Measurements from ENCODE around the gene ZNF415.
"Not testable (repeated sequence)": the region's sequence is repeated elsewhere in the genome, so short reads cannot be mapped to it uniquely, and the experiment has no call there.

The ZNF415 gene

DNA sequence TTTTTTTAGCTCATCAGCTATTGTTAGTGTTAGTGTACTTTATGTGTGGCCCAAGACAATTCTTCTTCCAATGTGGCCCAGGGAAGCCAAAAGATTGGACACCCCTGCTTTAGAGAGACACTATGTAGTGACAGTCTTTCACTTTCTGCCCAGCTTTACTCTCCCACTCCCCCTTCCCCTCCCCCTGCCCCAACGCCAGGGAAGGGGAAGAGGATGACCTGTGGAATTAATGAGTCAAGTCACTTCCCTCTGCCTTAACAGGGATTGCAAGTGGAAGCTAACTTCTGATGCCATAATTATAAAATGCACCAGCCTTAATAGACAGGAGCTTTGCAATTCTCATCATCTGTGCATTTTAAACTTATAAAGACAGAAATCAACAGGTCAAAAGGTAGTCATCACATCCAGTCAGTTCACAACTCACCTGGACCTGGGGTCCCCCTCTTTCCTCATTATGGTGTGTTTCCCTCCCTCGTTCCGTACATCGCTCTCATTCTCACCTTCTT, 1.6 kb downstream of the ZNF415 start:
- peaks cover 0 to 2% of the 10 kb centered on the region in 2 donors for H3K4me1 Mint-ChIP-seq (ENCODE audit: low read depth in 2 of 2)
- peaks cover 9 to 28% of the 10 kb centered on the region in 2 donors for H3K9me3 Mint-ChIP-seq
- H3K27me3 Mint-ChIP-seq: peaks cover 16 to 27% of the 10 kb centered on the region in 2 donors
- DNase-seq (no peak), ATAC-seq (replicated peaks) (no peak)
- peaks cover 7% of the 10 kb centered on the region for H3K36me3 Mint-ChIP-seq (ENCODE audit: insufficient read depth)
- no peak overlapping the region for H3K27ac Mint-ChIP-seq
- no peak overlapping the region for H3K4me3 Mint-ChIP-seq

GRCh38 chr19:53130506-53130905, 2.2 kb downstream of the ZNF415 start:
- Mint-ChIP-seq H3K9me3 (peaks cover 7 to 28% of the 10 kb centered on the region in 2 donors), H3K4me1 (ENCODE audit: low read depth in 2 of 2) (peaks cover 0 to 2% of the 10 kb centered on the region in 2 donors), H3K36me3 (ENCODE audit: insufficient read depth) (peaks cover 7% of the 10 kb centered on the region), H3K4me3 (no peak overlapping the region), H3K27ac (no peak overlapping the region), H3K27me3 (peaks cover 16 to 27% of the 10 kb centered on the region in 2 donors)
- ATAC-seq (replicated peaks) (no peak), DNase-seq (no peak)

GRCh38 chr19:53126733-53127526, 5.8 kb downstream of the ZNF415 start:
- H3K9me3 Mint-ChIP-seq: peaks cover 12 to 18% of the 10 kb centered on the region in 2 donors
- not testable (repeated sequence) for ATAC-seq (replicated peaks); H3K4me3 Mint-ChIP-seq; H3K4me1 Mint-ChIP-seq (ENCODE audit: low read depth in 2 of 2); H3K27ac Mint-ChIP-seq; DNase-seq; H3K36me3 Mint-ChIP-seq (ENCODE audit: insufficient read depth)
- H3K27me3 Mint-ChIP-seq: peaks cover 18 to 22% of the 10 kb centered on the region in 2 donors

DNA sequence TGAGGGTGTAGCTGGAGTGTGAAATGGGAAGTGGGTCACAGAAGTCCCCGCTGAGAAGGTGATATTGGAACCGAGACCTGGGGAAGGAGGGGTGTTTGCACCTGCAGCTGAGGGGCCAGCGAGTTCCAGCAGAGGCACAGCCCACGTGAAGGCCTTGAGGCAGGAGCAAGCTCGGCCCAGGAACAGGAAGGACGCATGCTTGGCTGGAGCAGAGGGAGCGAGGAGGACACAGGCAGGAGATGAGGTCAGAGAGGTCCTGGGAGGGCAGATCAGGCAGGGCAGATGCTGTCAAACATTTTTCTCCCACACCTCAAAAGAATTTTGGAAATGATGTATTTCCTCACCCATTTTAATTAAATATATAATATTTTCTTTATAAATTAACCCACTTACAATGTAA, 9.3 kb downstream of the ZNF415 start:
- no peak for DNase-seq
- no peak overlapping the region for H3K4me3 Mint-ChIP-seq
- peaks cover 6% of the 10 kb centered on the region for H3K36me3 Mint-ChIP-seq (ENCODE audit: insufficient read depth)
- H3K27me3 Mint-ChIP-seq: peaks cover 1 to 10% of the 10 kb centered on the region in 2 donors
- peaks cover under 1 to 8% of the 10 kb centered on the region in 2 donors for H3K9me3 Mint-ChIP-seq
- peaks cover 0 to 2% of the 10 kb centered on the region in 2 donors for H3K4me1 Mint-ChIP-seq (ENCODE audit: low read depth in 2 of 2)
- no peak overlapping the region for H3K27ac Mint-ChIP-seq
- no peak for ATAC-seq (replicated peaks)

- Mint-ChIP-seq H3K36me3 (ENCODE audit: insufficient read depth) (no peaks in the 10 kb centered on the region), H3K4me3 (no peak overlapping the region), H3K4me1 (ENCODE audit: low read depth in 2 of 2) (no peaks in the 10 kb centered on the region), H3K27me3 (peaks cover 23 to 34% of the 10 kb centered on the region in 2 donors), H3K27ac (no peak overlapping the region), H3K9me3 (peaks cover 7 to 27% of the 10 kb centered on the region in 2 donors)
- no peak for ATAC-seq (replicated peaks)
- DNase-seq: no peak
These were observed 20.4 kb downstream of the ZNF415 start for GRCh38 chr19:53112286-53112685.

DNA sequence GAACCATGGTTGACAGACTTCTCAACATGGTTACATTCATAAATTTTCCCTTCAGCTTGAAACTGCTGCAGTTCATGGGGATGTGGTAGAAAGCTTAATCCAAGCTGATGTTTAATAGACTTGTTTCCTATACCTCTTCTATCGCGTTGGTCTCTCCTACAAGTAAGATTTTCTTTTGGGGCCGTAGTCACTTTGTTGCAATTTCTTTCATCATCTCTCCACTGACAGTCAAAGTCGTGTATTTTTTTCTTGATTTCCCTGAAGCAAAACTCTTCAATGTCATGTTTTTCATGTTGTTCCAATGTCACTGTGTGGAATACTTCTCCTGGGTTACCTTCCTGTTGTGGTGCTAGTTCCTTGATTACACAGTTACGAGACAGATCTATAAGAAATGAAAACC, 23.2 kb downstream of the ZNF415 start:
- Mint-ChIP-seq H3K27me3 (peaks cover 23 to 24% of the 10 kb centered on the region in 2 donors), H3K4me1 (ENCODE audit: low read depth in 2 of 2) (no peaks in the 10 kb centered on the region), H3K9me3 (peaks cover under 1 to 11% of the 10 kb centered on the region in 2 donors), H3K36me3 (ENCODE audit: insufficient read depth) (no peaks in the 10 kb centered on the region), H3K27ac (no peak overlapping the region), H3K4me3 (no peak overlapping the region)
- no peak for DNase-seq
- ATAC-seq (replicated peaks): no peak

DNA sequence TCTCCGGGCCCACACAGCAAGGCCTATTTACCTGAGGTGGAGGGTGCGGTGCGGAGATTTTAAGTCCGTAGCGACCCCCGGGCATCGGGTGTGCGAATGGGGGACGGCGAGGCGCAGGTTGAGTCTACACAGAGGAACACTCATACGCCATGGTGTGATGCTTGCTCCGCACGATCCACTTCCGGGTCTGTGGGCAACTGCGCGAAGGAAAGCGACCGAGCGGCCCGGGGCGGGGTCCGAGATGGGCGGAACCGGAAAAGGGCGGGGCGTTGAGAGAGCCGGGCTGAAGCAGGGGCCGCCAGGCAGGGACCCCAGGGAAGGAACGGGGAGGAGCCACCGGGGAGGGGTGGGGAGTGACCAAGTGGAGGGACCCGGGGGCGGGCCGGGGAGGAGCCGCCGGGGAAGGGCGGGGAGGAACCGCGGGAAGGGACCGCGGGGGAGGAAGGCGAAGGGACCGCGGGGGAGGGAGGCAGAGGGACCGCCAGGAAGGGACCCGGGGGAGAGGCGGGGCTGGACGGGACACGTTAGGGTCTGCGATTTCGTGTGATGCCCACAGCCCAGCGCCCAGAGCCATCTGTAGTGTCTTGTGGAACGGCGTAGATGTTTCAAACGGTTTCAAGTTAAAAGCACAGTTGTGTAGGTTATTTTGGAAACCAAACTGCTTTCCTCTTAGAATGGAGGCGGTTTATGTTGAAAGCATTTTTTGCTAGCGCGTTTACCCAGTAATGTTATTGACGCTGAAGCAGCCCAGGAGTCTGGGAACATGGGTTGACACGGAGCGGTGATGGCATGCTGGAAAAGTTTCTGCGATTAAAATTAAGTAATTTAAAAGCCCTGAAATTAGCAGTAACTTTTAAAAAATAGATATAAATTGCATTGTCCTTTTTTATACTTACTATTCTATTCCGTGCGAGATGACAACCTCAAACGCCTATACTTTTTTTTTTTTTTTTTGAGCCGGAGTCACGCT, 29.2 kb downstream of the ZNF415 start, which contains the start of gene ZNF160:
TSS of gene ZNF160 (minus strand) at position 189 of the 970 bp plus-strand sequence. CDS start 17,146 bp downstream, outside the sequence.
- H3K4me1 Mint-ChIP-seq (ENCODE audit: low read depth in 2 of 2): peaks cover 14 to 27% of the 10 kb centered on the region in 2 donors
- peak; percentile 92 for ATAC-seq (replicated peaks)
- no peaks in the 10 kb centered on the region for H3K27me3 Mint-ChIP-seq
- peak; percentile 98 to 99 (median 99) for DNase-seq
- H3K36me3 Mint-ChIP-seq (ENCODE audit: insufficient read depth): peaks cover 25% of the 10 kb centered on the region
- peak within 1 kb of the TSS; percentile 78 to 94 for H3K27ac Mint-ChIP-seq
- no peaks in the 10 kb centered on the region for H3K9me3 Mint-ChIP-seq
- H3K4me3 Mint-ChIP-seq: peak within 1 kb of the TSS; percentile 76 to 84

DNA sequence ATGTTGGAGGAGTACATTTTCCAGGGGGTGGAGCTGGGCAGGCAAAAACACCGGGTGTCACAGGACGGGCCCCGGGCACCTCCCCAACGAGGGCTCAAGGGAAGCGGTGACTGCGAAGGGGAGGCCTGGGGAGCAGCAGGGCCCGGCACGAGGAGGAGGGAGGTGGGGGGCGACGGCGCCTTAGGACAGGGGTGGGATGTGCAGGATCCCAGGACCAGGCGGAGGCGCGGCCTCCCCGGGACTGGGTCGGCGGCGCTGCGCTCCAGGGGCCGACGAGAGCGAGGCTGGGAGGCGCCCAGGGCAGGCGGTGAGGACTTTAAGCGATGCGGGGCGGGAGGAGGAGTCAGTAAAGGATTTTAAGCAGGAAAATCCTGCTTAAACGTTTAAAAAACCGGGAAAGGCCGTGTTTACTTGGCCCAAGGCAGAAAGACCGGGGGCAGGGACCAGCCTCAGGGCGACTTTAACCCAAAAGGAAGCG, 29.9 kb downstream of the ZNF415 start:
- Mint-ChIP-seq H3K27ac (peak overlapping the region; percentile 78 to 94), H3K27me3 (no peaks in the 10 kb centered on the region), H3K4me1 (ENCODE audit: low read depth in 2 of 2) (peaks cover 18 to 31% of the 10 kb centered on the region in 2 donors), H3K9me3 (no peaks in the 10 kb centered on the region), H3K4me3 (peak overlapping the region; percentile 76 to 84), H3K36me3 (ENCODE audit: insufficient read depth) (peaks cover 30% of the 10 kb centered on the region)
- DNase-seq (peak in 2 of 3 experiments; percentile 8 to 16), ATAC-seq (replicated peaks) (no peak)

- peak overlapping the region; percentile 76 to 84 for H3K4me3 Mint-ChIP-seq
- no peaks in the 10 kb centered on the region for H3K27me3 Mint-ChIP-seq
- no peak for DNase-seq
- H3K4me1 Mint-ChIP-seq (ENCODE audit: low read depth in 2 of 2): peaks cover 21 to 36% of the 10 kb centered on the region in 2 donors
- peaks cover 30% of the 10 kb centered on the region for H3K36me3 Mint-ChIP-seq (ENCODE audit: insufficient read depth)
- no peak for ATAC-seq (replicated peaks)
- peak overlapping the region; percentile 78 to 94 for H3K27ac Mint-ChIP-seq
- H3K9me3 Mint-ChIP-seq: no peaks in the 10 kb centered on the region
These were observed 30.4 kb downstream of the ZNF415 start for GRCh38 chr19:53102206-53102755.

- Mint-ChIP-seq H3K36me3 (ENCODE audit: insufficient read depth) (peaks cover 30% of the 10 kb centered on the region), H3K9me3 (no peaks in the 10 kb centered on the region), H3K4me3 (peak overlapping the region; percentile 76 to 84), H3K4me1 (ENCODE audit: low read depth in 2 of 2) (peaks cover 22 to 39% of the 10 kb centered on the region in 2 donors), H3K27ac (peak overlapping the region; percentile 78 to 94), H3K27me3 (no peaks in the 10 kb centered on the region)
- DNase-seq: no peak
- ATAC-seq (replicated peaks): no peak
These were observed 31.2 kb downstream of the ZNF415 start for GRCh38 chr19:53101518-53101917.

- Mint-ChIP-seq H3K36me3 (ENCODE audit: insufficient read depth) (peaks cover 35% of the 10 kb centered on the region), H3K4me1 (ENCODE audit: low read depth in 2 of 2) (peaks cover 31 to 44% of the 10 kb centered on the region in 2 donors)
- DNase-seq; H3K27me3 Mint-ChIP-seq; H3K4me3 Mint-ChIP-seq; H3K9me3 Mint-ChIP-seq; ATAC-seq (replicated peaks); H3K27ac Mint-ChIP-seq: not testable (repeated sequence)
These were observed 34.1 kb downstream of the ZNF415 start for GRCh38 chr19:53098570-53098969.

DNA sequence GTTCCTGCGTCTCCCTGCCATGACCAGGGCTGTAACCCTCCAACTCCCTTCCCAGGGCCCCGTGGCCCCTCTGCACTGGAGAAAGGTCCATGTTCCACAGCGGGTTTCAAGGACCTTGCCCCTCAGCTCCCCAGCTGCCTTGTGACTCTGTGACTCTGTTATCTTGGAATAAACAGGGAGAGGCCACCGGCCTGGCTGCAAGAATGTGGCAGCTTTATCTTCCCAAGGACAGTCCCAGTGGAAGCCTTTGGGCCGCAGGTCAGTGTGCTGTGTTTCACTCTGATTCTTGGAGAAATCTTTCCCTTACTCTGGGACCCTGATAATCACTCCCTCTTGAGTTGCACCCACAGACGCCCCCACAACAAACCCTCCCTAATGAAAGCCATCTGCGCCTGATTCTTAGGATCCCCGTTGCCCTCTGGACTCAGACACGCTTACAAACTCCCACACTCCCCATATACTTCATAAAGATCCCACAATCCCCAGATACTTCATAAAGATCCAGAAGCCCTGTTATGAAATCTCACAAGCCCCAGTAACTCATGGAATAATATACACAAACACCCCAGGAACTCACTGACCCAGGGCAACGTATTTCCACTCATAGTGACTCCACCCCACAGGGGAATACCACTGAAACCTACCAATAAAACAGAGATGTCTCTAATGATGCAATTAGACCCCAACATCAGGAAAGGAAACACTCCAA, 35.6 kb downstream of the ZNF415 start:
- not testable (repeated sequence) for H3K4me3 Mint-ChIP-seq; DNase-seq; ATAC-seq (replicated peaks); H3K27me3 Mint-ChIP-seq; H3K9me3 Mint-ChIP-seq
- H3K4me1 Mint-ChIP-seq (ENCODE audit: low read depth in 2 of 2): peaks cover 25 to 43% of the 10 kb centered on the region in 2 donors
- H3K27ac Mint-ChIP-seq: peak overlapping the region in 1 of 2 donors; percentile 4
- peaks cover 33% of the 10 kb centered on the region for H3K36me3 Mint-ChIP-seq (ENCODE audit: insufficient read depth)
